Osteoblast (primary cell): ENCODE data around the gene SLC6A2. TPM values are rescaled to one million over a fixed set of nuclear protein-coding genes. Genes with fewer than 3 reads are reported as not detected.
"Not testable (repeated sequence)": the region's sequence is repeated elsewhere in the genome, so short reads cannot be mapped to it uniquely, and the experiment has no call there.

Experiments used
- DNase-seq: peaks from one replicate; pipeline ENCODE4 v3.0.0; 2011; ENCODE audit warnings: low spot score, mixed read lengths; ENCODE audit not compliant: insufficient read length; ENCODE audit errors: missing footprints
- H2AFZ ChIP-seq: 2 replicates; pipeline ENCODE4 v1.6.0; 2011; ENCODE audit warnings: mild to moderate bottlenecking, low read length
- H3K27ac ChIP-seq: 2 replicates; pipeline ENCODE4 v1.5.1; 2011; ENCODE audit warnings: mild to moderate bottlenecking, low read depth, low read length, moderate library complexity
- H3K27me3 ChIP-seq: 2 replicates; pipeline ENCODE4 v1.6.0; 2012; ENCODE audit warnings: mild to moderate bottlenecking, control low read depth, inconsistent platforms, low read length, moderate library complexity; ENCODE audit not compliant: insufficient read depth
- H3K36me3 ChIP-seq: 2 replicates; pipeline ENCODE4 v1.5.1; 2011; ENCODE audit warnings: mild to moderate bottlenecking, low read length, control low read depth, moderate library complexity; ENCODE audit not compliant: insufficient read depth
- H3K4me1 ChIP-seq: 2 replicates; pipeline ENCODE4 v1.5.1; 2011; ENCODE audit warnings: mild to moderate bottlenecking, low read length, control low read depth, moderate library complexity; ENCODE audit not compliant: insufficient read depth
- H3K4me2 ChIP-seq: 2 replicates; pipeline ENCODE4 v1.6.0; 2011; ENCODE audit warnings: mild to moderate bottlenecking, low read length; ENCODE audit not compliant: insufficient read depth
- H3K4me3 ChIP-seq: fragments of 200-600 bp; sonication (generic); 3 replicates; pipeline ENCODE4 v1.5.1; 2012; ENCODE audit warnings: mild to moderate bottlenecking, low read length, inconsistent platforms; ENCODE audit not compliant: insufficient read depth
- H3K79me2 ChIP-seq: 2 replicates; pipeline ENCODE4 v1.6.0; 2012; ENCODE audit warnings: mild to moderate bottlenecking, low read length, control low read depth, inconsistent platforms; ENCODE audit not compliant: insufficient read depth
- H3K9me3 ChIP-seq: 2 replicates; pipeline ENCODE4 v1.5.1; 2011; ENCODE audit warnings: low read depth, low read length, control low read depth
- H4K20me1 ChIP-seq: 2 replicates; pipeline ENCODE4 v1.6.0; 2012; ENCODE audit warnings: mild to moderate bottlenecking, low read length, control low read depth; ENCODE audit not compliant: insufficient read depth
- total RNA-seq: library from RNA; depleted of rRNA; stranded (reverse); fragments of >200 nt; gene quantifications from 2 replicates; pipeline ENCODE4 v1.2.3, GENCODE V29; 2012
- TF ChIP-seq, protein P1 (sequence below): IDR thresholded peaks from 2 replicates; pipeline ENCODE4 v1.5.1; 2011; ENCODE audit warnings: mild to moderate bottlenecking, low read depth, low read length, moderate library complexity; ENCODE audit errors: extremely low read depth

SLC6A2 gene
- total RNA-seq, 1 donor, result not detected

DNA sequence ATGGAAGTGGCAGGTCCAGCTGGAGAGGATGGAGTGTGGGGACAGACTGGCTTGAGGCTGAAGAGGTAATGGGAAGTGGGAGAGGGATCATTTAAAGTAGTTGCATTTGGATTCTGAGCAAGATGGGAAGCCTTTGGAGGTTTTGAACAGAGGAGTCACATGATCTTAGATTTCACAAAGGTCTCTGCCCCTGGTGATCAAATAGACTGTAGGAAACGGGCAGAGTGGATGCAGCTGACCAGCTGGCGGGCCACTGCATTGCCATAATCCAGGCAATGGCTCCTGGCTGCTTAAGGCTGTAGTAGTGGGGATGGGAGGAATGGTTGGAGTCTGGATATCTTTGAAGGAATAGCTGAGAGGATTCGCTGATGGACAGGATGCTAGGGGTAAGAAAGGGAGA is 81.5 kb downstream of the SLC6A2 start:
- Histone ChIP-seq H3K9me3 (no peaks in the 10 kb centered on the region), H3K4me3 (no peak overlapping the region), H3K4me1 (no peaks in the 10 kb centered on the region), H3K27me3 (no peaks in the 10 kb centered on the region), H3K27ac (no peak overlapping the region), H2AFZ (no peak overlapping the region), H4K20me1 (no peaks in the 10 kb centered on the region), H3K4me2 (no peak overlapping the region), H3K79me2 (no peaks in the 10 kb centered on the region), H3K36me3 (no peaks in the 10 kb centered on the region)
- TF ChIP-seq, protein P1, sequence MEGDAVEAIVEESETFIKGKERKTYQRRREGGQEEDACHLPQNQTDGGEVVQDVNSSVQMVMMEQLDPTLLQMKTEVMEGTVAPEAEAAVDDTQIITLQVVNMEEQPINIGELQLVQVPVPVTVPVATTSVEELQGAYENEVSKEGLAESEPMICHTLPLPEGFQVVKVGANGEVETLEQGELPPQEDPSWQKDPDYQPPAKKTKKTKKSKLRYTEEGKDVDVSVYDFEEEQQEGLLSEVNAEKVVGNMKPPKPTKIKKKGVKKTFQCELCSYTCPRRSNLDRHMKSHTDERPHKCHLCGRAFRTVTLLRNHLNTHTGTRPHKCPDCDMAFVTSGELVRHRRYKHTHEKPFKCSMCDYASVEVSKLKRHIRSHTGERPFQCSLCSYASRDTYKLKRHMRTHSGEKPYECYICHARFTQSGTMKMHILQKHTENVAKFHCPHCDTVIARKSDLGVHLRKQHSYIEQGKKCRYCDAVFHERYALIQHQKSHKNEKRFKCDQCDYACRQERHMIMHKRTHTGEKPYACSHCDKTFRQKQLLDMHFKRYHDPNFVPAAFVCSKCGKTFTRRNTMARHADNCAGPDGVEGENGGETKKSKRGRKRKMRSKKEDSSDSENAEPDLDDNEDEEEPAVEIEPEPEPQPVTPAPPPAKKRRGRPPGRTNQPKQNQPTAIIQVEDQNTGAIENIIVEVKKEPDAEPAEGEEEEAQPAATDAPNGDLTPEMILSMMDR, result no peak
- DNase-seq, result no peak

DNA sequence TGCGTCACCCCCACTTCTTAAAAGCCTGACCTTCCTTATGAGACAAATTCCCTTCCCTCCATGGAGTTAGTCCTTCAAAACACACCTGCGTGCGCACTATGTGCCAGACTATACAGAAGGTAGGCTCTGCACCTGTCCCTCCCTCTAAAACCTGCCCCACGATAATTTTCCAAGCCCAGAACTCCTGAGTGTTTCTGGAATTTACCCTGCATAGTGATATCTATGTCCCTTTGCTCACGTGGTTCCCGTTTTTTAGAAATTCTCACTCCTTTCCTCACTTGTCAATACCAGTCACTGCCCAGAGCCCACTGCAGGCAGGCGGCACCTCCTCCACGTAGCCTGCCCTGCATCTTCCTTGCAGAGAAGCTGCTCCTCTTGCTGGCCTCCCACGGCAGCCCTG is 82.2 kb downstream of the SLC6A2 start:
- Histone ChIP-seq H3K4me2 (no peak overlapping the region), H3K4me3 (no peak overlapping the region), H4K20me1 (no peaks in the 10 kb centered on the region), H2AFZ (no peak overlapping the region), H3K27me3 (no peaks in the 10 kb centered on the region), H3K79me2 (no peaks in the 10 kb centered on the region), H3K27ac (no peak overlapping the region), H3K36me3 (no peaks in the 10 kb centered on the region), H3K4me1 (no peaks in the 10 kb centered on the region), H3K9me3 (no peaks in the 10 kb centered on the region)
- TF ChIP-seq, protein P1, result no peak
- no peak for DNase-seq

DNA sequence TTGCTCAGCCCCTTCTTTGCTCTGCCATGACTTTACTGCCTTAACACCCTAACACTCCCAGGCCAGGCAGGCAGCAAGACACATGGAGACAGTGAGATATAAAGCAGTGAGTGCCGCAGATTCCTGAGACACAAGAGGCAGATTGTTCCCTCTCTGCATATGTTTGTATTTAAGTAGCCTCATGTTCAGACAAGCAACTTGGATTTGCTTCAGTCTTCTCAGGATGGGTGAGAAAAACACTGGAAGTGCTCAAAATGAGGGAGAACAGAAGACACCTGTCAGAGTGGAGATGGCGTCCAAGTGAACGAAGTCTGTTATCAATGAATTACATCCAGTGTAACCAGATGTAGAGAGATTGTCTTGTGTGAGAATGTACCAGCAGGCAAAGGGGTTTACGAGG is 90.3 kb downstream of the SLC6A2 start:
- no peak overlapping the region for H3K4me3 ChIP-seq
- TF ChIP-seq, protein P1, result no peak

DNA sequence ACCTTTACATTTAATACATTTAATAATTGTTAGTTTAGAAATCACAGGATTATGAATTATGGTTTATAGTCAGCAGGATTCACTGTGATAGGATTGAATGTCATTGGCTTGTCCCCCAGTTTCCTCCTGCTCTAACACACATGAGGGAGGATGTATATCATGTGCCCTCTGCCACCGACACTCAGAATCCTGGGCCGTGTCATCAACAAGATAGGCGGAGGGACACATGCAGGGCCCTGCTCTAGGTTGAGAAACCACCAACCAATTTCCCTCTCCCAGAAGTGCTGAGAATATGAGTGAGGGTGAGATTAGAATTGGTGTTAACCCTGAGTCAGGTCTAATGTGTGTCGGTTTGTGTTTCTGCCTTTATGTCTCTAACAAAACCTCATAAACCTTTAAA is 92.0 kb downstream of the SLC6A2 start:
- H3K36me3 ChIP-seq, result no peaks in the 10 kb centered on the region
- no peaks in the 10 kb centered on the region for H3K4me1 ChIP-seq
- DNase-seq, result no peak
- H3K27ac ChIP-seq, result no peak overlapping the region
- H2AFZ ChIP-seq, result no peak overlapping the region
- no peaks in the 10 kb centered on the region for H4K20me1 ChIP-seq
- H3K27me3 ChIP-seq, result no peaks in the 10 kb centered on the region
- TF ChIP-seq, protein P1, result no peak
- no peak overlapping the region for H3K4me2 ChIP-seq
- no peaks in the 10 kb centered on the region for H3K9me3 ChIP-seq
- H3K79me2 ChIP-seq, result no peaks in the 10 kb centered on the region
- H3K4me3 ChIP-seq, result no peak overlapping the region

More for the DNA sequence above, 90.3 kb downstream of the SLC6A2 start:
- H3K79me2 ChIP-seq, result no peaks in the 10 kb centered on the region
- no peaks in the 10 kb centered on the region for H3K36me3 ChIP-seq
- H3K27ac ChIP-seq, result no peak overlapping the region
- H2AFZ ChIP-seq, result no peak overlapping the region
- no peaks in the 10 kb centered on the region for H3K4me1 ChIP-seq
- H4K20me1 ChIP-seq, result no peaks in the 10 kb centered on the region
- H3K4me2 ChIP-seq, result no peak overlapping the region
- no peaks in the 10 kb centered on the region for H3K9me3 ChIP-seq
- DNase-seq, result no peak
- no peaks in the 10 kb centered on the region for H3K27me3 ChIP-seq

DNA sequence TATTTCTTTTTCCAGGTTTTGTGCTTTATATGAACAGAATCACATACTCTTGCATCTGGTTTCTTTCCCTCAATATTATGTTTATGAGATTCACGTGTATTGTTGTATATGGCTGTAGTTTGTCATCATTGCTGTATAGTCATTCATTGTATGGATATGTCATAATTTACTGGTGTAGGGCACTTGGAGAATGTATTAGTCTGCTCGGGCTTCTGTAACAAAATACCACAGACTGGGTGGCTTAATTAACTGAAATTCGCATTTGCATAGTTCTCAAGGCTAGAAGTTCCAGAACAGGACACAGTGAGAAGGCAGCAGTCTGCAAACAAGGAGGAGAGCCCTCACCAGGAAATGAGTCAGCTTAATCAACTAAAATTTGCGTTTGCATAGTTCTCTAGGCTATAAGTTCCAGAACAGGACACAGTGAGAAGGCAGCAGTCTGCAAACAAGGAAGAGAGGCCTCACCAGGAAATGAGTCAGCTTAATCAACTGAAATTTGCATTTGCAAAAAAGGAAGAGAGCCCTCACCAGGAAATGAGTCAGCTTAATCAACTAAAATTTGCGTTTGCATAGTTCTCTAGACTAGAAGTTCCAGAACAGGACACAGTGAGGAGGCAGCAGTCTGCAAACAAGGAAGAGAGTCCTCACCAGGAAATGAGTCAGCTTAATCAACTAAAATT is 96.8 kb downstream of the SLC6A2 start:
- not testable (repeated sequence) for H4K20me1 ChIP-seq, H2AFZ ChIP-seq

DNA sequence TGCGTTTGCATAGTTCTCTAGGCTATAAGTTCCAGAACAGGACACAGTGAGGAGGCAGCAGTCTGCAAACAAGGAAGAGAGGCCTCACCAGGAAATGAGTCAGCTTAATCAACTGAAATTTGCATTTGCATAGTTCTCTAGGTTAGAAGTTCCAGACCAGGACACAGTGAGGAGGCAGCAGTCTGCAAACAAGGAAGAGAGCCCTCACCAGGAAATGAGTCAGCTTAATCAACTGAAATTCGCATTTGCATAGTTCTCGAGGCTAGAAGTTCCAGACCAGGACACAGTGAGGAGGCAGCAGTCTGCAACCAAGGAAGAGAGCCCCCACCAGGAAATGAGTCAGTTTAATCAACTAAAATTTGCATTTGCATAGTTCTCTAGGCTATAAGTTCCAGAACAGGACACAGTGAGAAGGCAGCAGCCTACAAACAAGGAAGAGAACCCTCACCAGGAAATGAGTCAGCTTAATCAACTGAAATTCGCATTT is 97.4 kb downstream of the SLC6A2 start:
- not testable (repeated sequence) for H3K4me3 ChIP-seq, H4K20me1 ChIP-seq, H2AFZ ChIP-seq, H3K27ac ChIP-seq, H3K9me3 ChIP-seq, H3K36me3 ChIP-seq, H3K79me2 ChIP-seq, DNase-seq, H3K4me1 ChIP-seq, H3K4me2 ChIP-seq, H3K27me3 ChIP-seq

More for the DNA sequence above, 96.8 kb downstream of the SLC6A2 start:
- not testable (repeated sequence) for H3K27me3 ChIP-seq, DNase-seq, H3K36me3 ChIP-seq, H3K4me1 ChIP-seq, H3K27ac ChIP-seq, H3K79me2 ChIP-seq, H3K4me3 ChIP-seq, H3K9me3 ChIP-seq, H3K4me2 ChIP-seq
